ENCODE measurements around the gene SLC12A8. TPM values are rescaled to one million over a fixed set of nuclear protein-coding genes. Genes with fewer than 3 reads are reported as not detected.

The SLC12A8 gene
- total RNA-seq, 1 donor from 2014 or later, result 2.2 TPM

DNA sequence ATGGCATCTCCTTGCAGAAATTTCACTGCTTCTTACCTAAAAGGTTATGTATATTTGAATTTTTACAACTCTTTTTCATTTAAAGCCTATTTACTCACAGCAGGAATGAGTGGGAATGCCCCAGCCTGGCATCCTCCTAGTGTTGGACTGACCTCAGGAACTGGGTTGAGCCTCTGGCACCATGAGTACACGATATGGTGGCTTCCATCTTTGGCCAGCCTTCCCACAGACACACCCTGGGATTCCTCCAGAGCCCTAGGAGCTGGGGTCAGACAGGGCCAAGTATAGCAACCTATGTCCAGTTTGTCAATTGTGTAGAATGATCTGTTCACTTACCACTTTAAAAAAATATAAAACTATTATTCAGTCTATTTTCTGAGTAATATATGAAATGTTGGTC lies 99.6 kb downstream of the SLC12A8 start:
- H2AFZ ChIP-seq (replicated peaks), result no peak overlapping the region
- H3K27ac ChIP-seq, result no peak overlapping the region
- TF ChIP-seq CTCF (IDR thresholded peaks at IDR 0.05) (no peak), EZH2 (IDR thresholded peaks at IDR 0.05) (no peak), EZH2phosphoT487 (IDR thresholded peaks at IDR 0.05) (no peak)
- H3F3A ChIP-seq (ENCODE audit: low read depth), result peaks cover 25% of the 10 kb centered on the region
- peaks cover 30% of the 10 kb centered on the region for H3K4me1 ChIP-seq
- Mint-ChIP-seq H3K4me3 (no peak overlapping the region), H3K36me3 (no peaks in the 10 kb centered on the region), H3K4me1 (peaks cover 40% of the 10 kb centered on the region), H3K27ac (no peak overlapping the region), H3K9me3 (no peaks in the 10 kb centered on the region), H3K27me3 (ENCODE audit: insufficient read depth, low read depth) (peaks cover 11% of the 10 kb centered on the region)
- H3K9me3 ChIP-seq (ENCODE audit: low read depth), result no peaks in the 10 kb centered on the region
- no peaks in the 10 kb centered on the region for H3K79me2 ChIP-seq (ENCODE audit: low read depth)
- no peak overlapping the region for H3K4me3 ChIP-seq
- no peak for DNase-seq (ENCODE audit: low spot score)
- H3K36me3 ChIP-seq, result no peaks in the 10 kb centered on the region
- H3K4me2 ChIP-seq, result no peak overlapping the region
- H3K9ac ChIP-seq, result no peak overlapping the region
- H3K27me3 ChIP-seq, result no peaks in the 10 kb centered on the region
- no peaks in the 10 kb centered on the region for H4K20me1 ChIP-seq (ENCODE audit: low read depth)

GRCh38 chr3:125110876-125111480 lies 101.6 kb downstream of the SLC12A8 start:
- Histone ChIP-seq H4K20me1 (ENCODE audit: low read depth) (no peaks in the 10 kb centered on the region), H3K36me3 (no peaks in the 10 kb centered on the region), H3K27ac (no peak overlapping the region), H3K27me3 (no peaks in the 10 kb centered on the region), H3K9ac (no peak overlapping the region), H3K79me2 (ENCODE audit: low read depth) (no peaks in the 10 kb centered on the region), H3K4me1 (peaks cover 19% of the 10 kb centered on the region), H2AFZ (replicated peaks) (no peak overlapping the region), H3F3A (ENCODE audit: low read depth) (peaks cover 14% of the 10 kb centered on the region), H3K9me3 (ENCODE audit: low read depth) (no peaks in the 10 kb centered on the region), H3K4me3 (no peak overlapping the region), H3K4me2 (peak overlapping the region; percentile 17)
- H3K9me3 Mint-ChIP-seq, result no peaks in the 10 kb centered on the region
- H3K4me3 Mint-ChIP-seq, result no peak overlapping the region
- TF ChIP-seq EZH2 (IDR thresholded peaks at IDR 0.05) (no peak), EZH2phosphoT487 (IDR thresholded peaks at IDR 0.05) (no peak), CTCF (IDR thresholded peaks at IDR 0.05) (no peak)
- H3K27me3 Mint-ChIP-seq (ENCODE audit: insufficient read depth, low read depth), result peaks cover 9% of the 10 kb centered on the region
- peaks cover 31% of the 10 kb centered on the region for H3K4me1 Mint-ChIP-seq
- no peaks in the 10 kb centered on the region for H3K36me3 Mint-ChIP-seq
- no peak overlapping the region for H3K27ac Mint-ChIP-seq
- no peak for DNase-seq (ENCODE audit: low spot score)

- H2AFZ ChIP-seq (replicated peaks), result no peak overlapping the region
- no peaks in the 10 kb centered on the region for H3K36me3 ChIP-seq
- H3K9ac ChIP-seq, result no peak overlapping the region
- H3K4me3 ChIP-seq, result no peak overlapping the region
- H3K9me3 ChIP-seq (ENCODE audit: low read depth), result no peaks in the 10 kb centered on the region
- no peak for TF ChIP-seq EZH2phosphoT487 (IDR thresholded peaks at IDR 0.05)
- TF ChIP-seq CTCF (IDR thresholded peaks at IDR 0.05), result no peak
- TF ChIP-seq EZH2 (IDR thresholded peaks at IDR 0.05), result no peak
- H3K4me2 ChIP-seq, result no peak overlapping the region
- Mint-ChIP-seq H3K4me3 (no peak overlapping the region), H3K9me3 (no peaks in the 10 kb centered on the region), H3K4me1 (peaks cover 25% of the 10 kb centered on the region), H3K27ac (no peak overlapping the region), H3K36me3 (no peaks in the 10 kb centered on the region), H3K27me3 (ENCODE audit: insufficient read depth, low read depth) (peaks cover 9% of the 10 kb centered on the region)
- H3K27ac ChIP-seq, result no peak overlapping the region
- no peaks in the 10 kb centered on the region for H3K79me2 ChIP-seq (ENCODE audit: low read depth)
- H3F3A ChIP-seq (ENCODE audit: low read depth), result peaks cover 6% of the 10 kb centered on the region
- peaks cover 12% of the 10 kb centered on the region for H3K4me1 ChIP-seq
- H3K27me3 ChIP-seq, result no peaks in the 10 kb centered on the region
- no peaks in the 10 kb centered on the region for H4K20me1 ChIP-seq (ENCODE audit: low read depth)
- no peak for DNase-seq (ENCODE audit: low spot score)
Observed at GRCh38 chr3:125110016-125110875, 102.3 kb downstream of the SLC12A8 start.
